DOHH2 (cell line): Measurements from ENCODE around the gene ACP3.

Source experiments
- H3F3A ChIP-seq: fragments of 200-600 bp; sonication (generic), shearing (Covaris generic); 2 replicates; pipeline ENCODE4 v1.6.0; 2016; ENCODE audit warnings: antibody characterized with exemption, mild to moderate bottlenecking; ENCODE audit not compliant: control insufficient read depth, insufficient read depth
- H3K27ac ChIP-seq: fragments of 200-600 bp; sonication (generic); 2 replicates; pipeline ENCODE4 v1.5.1; 2014; ENCODE audit warnings: low read depth, mild to moderate bottlenecking, low read length, moderate library complexity
- H3K27me3 ChIP-seq: fragments of 200-600 bp; sonication (generic); 2 replicates; pipeline ENCODE4 v1.6.1; 2014; ENCODE audit warnings: mild to moderate bottlenecking, low read length, mixed read lengths; ENCODE audit not compliant: control insufficient read depth
- H3K36me3 ChIP-seq: fragments of 200-600 bp; sonication (generic); 2 replicates; pipeline ENCODE4 v1.6.1; 2014; ENCODE audit warnings: mild to moderate bottlenecking, low read length, moderate library complexity, mixed read lengths; ENCODE audit not compliant: control insufficient read depth
- H3K4me1 ChIP-seq: fragments of 200-600 bp; sonication (generic); 2 replicates; pipeline ENCODE4 v1.6.1; 2014; ENCODE audit warnings: mild to moderate bottlenecking, low read length, mixed read lengths; ENCODE audit not compliant: control insufficient read depth
- H3K4me2 ChIP-seq: fragments of 200-600 bp; sonication (generic); 2 replicates; pipeline ENCODE4 v1.6.0; 2014; ENCODE audit warnings: mild to moderate bottlenecking, low read length, moderate library complexity
- H3K4me3 ChIP-seq: fragments of 200-600 bp; sonication (generic); 2 replicates; pipeline ENCODE4 v1.5.1; 2014; ENCODE audit warnings: mild to moderate bottlenecking, low read length, mixed read lengths
- H3K79me2 ChIP-seq: fragments of 200-600 bp; sonication (generic); 2 replicates; pipeline ENCODE4 v1.6.1; 2014; ENCODE audit warnings: mild to moderate bottlenecking, low read length, mixed read lengths; ENCODE audit not compliant: control insufficient read depth
- H3K9me2 ChIP-seq: fragments of 200-600 bp; sonication (generic); replicated peaks from 2 replicates; pipeline ENCODE4 v1.6.1; 2014; ENCODE audit warnings: mild to moderate bottlenecking, low read length, mixed read lengths; ENCODE audit not compliant: control insufficient read depth
- H3K9me3 ChIP-seq: fragments of 200-600 bp; sonication (generic); 2 replicates; pipeline ENCODE4 v1.6.1; 2014; ENCODE audit warnings: antibody characterized with exemption, low read length, mixed read lengths; ENCODE audit not compliant: control insufficient read depth, insufficient read depth
- H4K20me1 ChIP-seq: fragments of 200-600 bp; sonication (generic); 2 replicates; pipeline ENCODE4 v1.6.0; 2014; ENCODE audit warnings: low read depth, mild to moderate bottlenecking, antibody characterized with exemption, low read length, moderate library complexity; ENCODE audit not compliant: control insufficient read depth, insufficient read depth
- CTCF ChIP-seq: fragments of 200-600 bp; sonication (generic); IDR thresholded peaks from one replicate; pipeline ENCODE4 v1.5.1; 2014; ENCODE audit warnings: antibody characterized with exemption, mild to moderate bottlenecking, low read depth, low read length; ENCODE audit not compliant: poor library complexity, severe bottlenecking
- EZH2phosphoT487 ChIP-seq: fragments of 200-600 bp; sonication (generic); IDR thresholded peaks from 2 replicates; pipeline ENCODE4 v1.6.1; 2017; ENCODE audit warnings: borderline replicate concordance, mild to moderate bottlenecking, antibody characterized with exemption, low read length, moderate library complexity, mixed read lengths

The ACP3 gene

GRCh38 chr3:132321304-132321703, 4.1 kb downstream of the ACP3 start:
- Histone ChIP-seq H3K4me2 (no peak overlapping the region), H3K36me3 (no peaks in the 10 kb centered on the region), H3K4me3 (no peak overlapping the region), H4K20me1 (no peaks in the 10 kb centered on the region), H3K79me2 (no peaks in the 10 kb centered on the region; the same call in 1 of the 2 replicates), H3F3A (no peaks in the 10 kb centered on the region), H3K9me2 (no peaks in the 10 kb centered on the region), H3K27ac (no peak overlapping the region), H3K4me1 (peaks cover 41% of the 10 kb centered on the region), H3K27me3 (no peaks in the 10 kb centered on the region), H3K9me3 (no peaks in the 10 kb centered on the region)
- no peak for TF ChIP-seq CTCF
- no peak for TF ChIP-seq EZH2phosphoT487

DNA sequence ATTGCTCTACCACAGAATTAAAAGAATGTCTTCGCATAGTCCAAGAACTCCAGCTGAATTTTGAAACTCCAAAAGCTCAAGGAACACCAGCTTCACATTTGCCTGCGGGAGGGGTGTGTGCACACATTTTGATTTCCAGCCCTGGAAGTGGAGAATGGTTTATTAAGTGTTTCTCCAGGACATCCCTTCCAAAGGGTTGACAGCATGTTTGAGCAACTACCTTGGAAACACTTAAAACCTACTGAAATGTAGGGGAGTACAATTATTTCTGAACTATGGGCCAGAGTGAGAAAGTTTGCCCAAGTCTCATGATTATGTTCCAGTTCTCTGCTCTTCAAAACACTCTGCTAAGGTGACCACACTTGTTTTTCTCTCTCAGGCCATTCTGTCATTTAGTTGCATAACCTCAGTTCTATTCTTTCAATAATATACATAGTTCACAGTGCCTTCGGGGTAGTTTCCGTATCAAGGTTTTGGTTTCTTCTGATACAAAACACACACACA, 7.9 kb downstream of the ACP3 start:
- Histone ChIP-seq H3K79me2 (no peaks in the 10 kb centered on the region), H3K27me3 (no peaks in the 10 kb centered on the region), H3K27ac (peak overlapping the region; percentile 43), H3K4me2 (peak overlapping the region; percentile 60), H4K20me1 (no peaks in the 10 kb centered on the region), H3F3A (no peaks in the 10 kb centered on the region), H3K36me3 (no peaks in the 10 kb centered on the region), H3K4me1 (peaks cover 21% of the 10 kb centered on the region), H3K9me2 (no peaks in the 10 kb centered on the region), H3K4me3 (peak overlapping the region; percentile 35), H3K9me3 (no peaks in the 10 kb centered on the region)
- no peak for TF ChIP-seq EZH2phosphoT487
- TF ChIP-seq CTCF = no peak

DNA sequence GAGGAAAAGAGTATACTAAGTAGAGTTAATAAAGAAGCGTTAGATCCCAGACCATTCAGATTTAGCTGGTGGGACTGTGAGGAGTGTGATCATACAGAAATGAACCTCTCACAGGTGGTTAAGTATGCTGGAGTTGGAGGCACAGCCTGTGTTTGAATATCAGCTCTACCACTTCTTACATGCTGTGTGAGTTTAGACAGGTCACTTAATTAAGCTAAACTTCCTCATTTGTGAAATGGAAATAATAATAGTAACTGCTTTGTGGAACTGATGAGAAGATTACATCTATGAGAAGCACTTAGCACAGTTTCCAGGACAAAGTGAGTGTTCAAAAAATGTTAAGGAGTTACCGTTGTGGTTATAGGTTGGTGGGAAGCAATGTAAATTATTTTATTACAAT, 8.4 kb downstream of the ACP3 start:
- H3K9me3 ChIP-seq = no peaks in the 10 kb centered on the region
- peak overlapping the region; percentile 60 for H3K4me2 ChIP-seq
- peak overlapping the region; percentile 35 for H3K4me3 ChIP-seq
- no peaks in the 10 kb centered on the region for H3K27me3 ChIP-seq
- no peak for TF ChIP-seq CTCF
- TF ChIP-seq EZH2phosphoT487 = no peak
- no peaks in the 10 kb centered on the region for H4K20me1 ChIP-seq
- no peaks in the 10 kb centered on the region for H3F3A ChIP-seq
- peak overlapping the region; percentile 43 for H3K27ac ChIP-seq
- no peaks in the 10 kb centered on the region for H3K36me3 ChIP-seq
- H3K4me1 ChIP-seq = peaks cover 21% of the 10 kb centered on the region
- H3K79me2 ChIP-seq = no peaks in the 10 kb centered on the region
- H3K9me2 ChIP-seq = no peaks in the 10 kb centered on the region

GRCh38 chr3:132326251-132326650, 9.0 kb downstream of the ACP3 start:
- Histone ChIP-seq H3F3A (no peaks in the 10 kb centered on the region), H3K4me1 (peaks cover 21% of the 10 kb centered on the region), H3K79me2 (no peaks in the 10 kb centered on the region), H3K4me3 (peak overlapping the region; percentile 35), H3K27me3 (no peaks in the 10 kb centered on the region), H3K9me2 (no peaks in the 10 kb centered on the region), H4K20me1 (no peaks in the 10 kb centered on the region), H3K36me3 (no peaks in the 10 kb centered on the region), H3K27ac (peak overlapping the region; percentile 43), H3K4me2 (peak overlapping the region; percentile 60), H3K9me3 (no peaks in the 10 kb centered on the region)
- TF ChIP-seq EZH2phosphoT487 (no peak), CTCF (no peak)
